H1 (cell line): ENCODE measurements around the gene CGB5. TPM values are rescaled to one million over a fixed set of nuclear protein-coding genes. Genes with fewer than 3 reads are reported as not detected.

ENCODE experiments used
- CTCF ChIA-PET: fragments of 300-600 bp; sonication (Branson Sonifier 250); formaldehyde crosslinking; loops from one replicate; lab custom pipeline; 2021; ENCODE audit not compliant: partially characterized antibody; lab: Charles Lee
- POLR2A ChIA-PET: fragments of 300-600 bp; sonication (Branson Sonifier 250); formaldehyde crosslinking; loops from one replicate; lab custom pipeline; 2021; ENCODE audit warnings: inconsistent platforms; ENCODE audit not compliant: partially characterized antibody; lab: Charles Lee
- DNase-seq, 2 experiments: peaks; one replicate each; pipeline versions ENCODE4 v3.0.0 to v3.0.0-alpha.2; 2010 to 2022; ENCODE audit warnings: low spot score in 2 of 2, low read depth in 1 of 2, mixed read lengths in 1 of 2
- FAIRE-seq: peaks from 2 replicates; lab custom pipeline; 2011; peaks lifted over from hg19 to GRCh38; lab: Jason Lieb, UNC
- H2AFZ ChIP-seq: 2 replicates; pipeline ENCODE4 v1.8.1; 2012; ENCODE audit warnings: low read length, inconsistent platforms
- H2AK5ac ChIP-seq: 2 replicates; pipeline ENCODE4 v1.6.1; 2013; ENCODE audit warnings: low read depth, low read length
- H2BK120ac ChIP-seq: replicated peaks from 2 replicates; pipeline ENCODE3; 2013; ENCODE audit warnings: low read depth, low read length, inconsistent platforms
- H2BK12ac ChIP-seq: 2 replicates; pipeline ENCODE4 v1.6.1; 2013; ENCODE audit warnings: low read depth, low read length
- H2BK15ac ChIP-seq: 2 replicates; pipeline ENCODE4 v1.6.1; 2013; ENCODE audit warnings: low read length
- H2BK20ac ChIP-seq: 2 replicates; pipeline ENCODE4 v1.6.1; 2013; ENCODE audit warnings: low read length
- H2BK5ac ChIP-seq: 2 replicates; pipeline ENCODE4 v1.6.1; 2013; ENCODE audit warnings: low read depth, low read length
- H3K14ac ChIP-seq: 2 replicates; pipeline ENCODE4 v1.6.1; 2013; ENCODE audit warnings: inconsistent platforms; ENCODE audit not compliant: insufficient read length
- H3K18ac ChIP-seq: 2 replicates; pipeline ENCODE4 v1.6.1; 2013; ENCODE audit warnings: low read length; ENCODE audit errors: extremely low read depth
- H3K23ac ChIP-seq: 2 replicates; pipeline ENCODE4 v1.6.1; 2013; ENCODE audit warnings: inconsistent platforms; ENCODE audit not compliant: insufficient read length
- H3K23me2 ChIP-seq: 2 replicates; pipeline ENCODE4 v1.6.1; 2013; ENCODE audit warnings: low read depth, low read length
- H3K27ac ChIP-seq: 2 replicates; pipeline ENCODE4 v1.6.1; 2011; ENCODE audit warnings: low read depth, low read length, inconsistent platforms
- H3K27me3 ChIP-seq, 4 experiments: replicated peaks in 1 of 4; 1 replicate in 1 of 4; 2 replicates in 3 of 4; pipeline versions ENCODE4 v1.6.1 to v1.8.1; 2011 to 2013; ENCODE audit warnings: low read length in 3 of 4, mild to moderate bottlenecking in 3 of 4, inconsistent platforms in 2 of 4, mixed read lengths in 2 of 4, moderate library complexity in 1 of 4; ENCODE audit not compliant: control insufficient read depth in 3 of 4, insufficient read depth in 3 of 4; ENCODE audit errors: extremely low read depth in 1 of 4
- H3K36me3 ChIP-seq, 4 experiments: 2 replicates each; pipeline versions ENCODE4 v1.6.1 to v1.8.1; 2011 to 2013; ENCODE audit warnings: mild to moderate bottlenecking in 4 of 4, low read length in 3 of 4, moderate library complexity in 2 of 4, control low read depth in 1 of 4, inconsistent platforms in 1 of 4; ENCODE audit not compliant: insufficient read depth in 4 of 4, control insufficient read depth in 2 of 4
- H3K4ac ChIP-seq: replicated peaks from 2 replicates; pipeline ENCODE3; 2013; ENCODE audit warnings: low read length, low read depth, mixed read lengths, inconsistent platforms; ENCODE audit not compliant: insufficient read length
- H3K4me1 ChIP-seq, 4 experiments: replicated peaks in 1 of 4; 1 replicate in 1 of 4; 2 replicates in 3 of 4; pipeline versions ENCODE4 v1.6.1 to v1.8.1; 2011 to 2013; ENCODE audit warnings: low read length in 3 of 4, inconsistent platforms in 2 of 4, mixed read lengths in 1 of 4; ENCODE audit not compliant: insufficient read depth in 4 of 4, control insufficient read depth in 3 of 4
- H3K4me2 ChIP-seq, 2 experiments: 2 replicates each; pipeline versions ENCODE4 v1.6.1 to v1.8.1; 2011 to 2013; ENCODE audit warnings: low read depth in 2 of 2, low read length in 2 of 2, control low read depth in 1 of 2, inconsistent platforms in 1 of 2, mild to moderate bottlenecking in 1 of 2; ENCODE audit not compliant: insufficient read depth in 1 of 2
- H3K4me3 ChIP-seq, 4 experiments: fragments of 200-600, 300-600 bp in 1 of 4; sonication (generic), shearing (Covaris generic), sonication (Bioruptor Twin) in 1 of 4; 2 replicates each; pipeline versions ENCODE4 v1.5.1 to v1.8.1; 2011 to 2016; ENCODE audit warnings: low read length in 4 of 4, low read depth in 3 of 4, control low read depth in 2 of 4, inconsistent platforms in 2 of 4, mild to moderate bottlenecking in 2 of 4, mixed read lengths in 1 of 4, moderate library complexity in 1 of 4; ENCODE audit not compliant: insufficient read depth in 2 of 4; ENCODE audit errors: extremely low read depth in 1 of 4
- H3K56ac ChIP-seq: replicated peaks from 2 replicates; pipeline ENCODE3; 2013; ENCODE audit warnings: low read depth, mild to moderate bottlenecking, mixed read lengths, low read length, inconsistent platforms; ENCODE audit not compliant: insufficient read length
- H3K79me1 ChIP-seq: 2 replicates; pipeline ENCODE4 v1.6.1; 2013; ENCODE audit warnings: low read depth, low read length, control low read depth
- H3K79me2 ChIP-seq, 2 experiments: 2 replicates each; pipeline versions ENCODE4 v1.6.1 to v1.8.1; 2012 to 2013; ENCODE audit warnings: low read length in 2 of 2, mild to moderate bottlenecking in 2 of 2, inconsistent platforms in 1 of 2; ENCODE audit not compliant: insufficient read depth in 2 of 2, control insufficient read depth in 1 of 2
- H3K9ac ChIP-seq, 4 experiments: replicated peaks in 1 of 4; 1 replicate in 1 of 4; 2 replicates in 3 of 4; pipeline versions ENCODE4 v1.6.1 to v1.8.1; 2011 to 2013; ENCODE audit warnings: low read depth in 3 of 4, low read length in 3 of 4, control low read depth in 2 of 4, mild to moderate bottlenecking in 2 of 4, moderate library complexity in 2 of 4, inconsistent platforms in 1 of 4; ENCODE audit errors: extremely low read depth in 1 of 4
- H3K9me3 ChIP-seq, 2 experiments: 2 replicates each; pipeline versions ENCODE4 v1.6.1 to v1.8.1; 2012 to 2013; ENCODE audit warnings: mild to moderate bottlenecking in 2 of 2, moderate library complexity in 2 of 2, control low read depth in 1 of 2, inconsistent platforms in 1 of 2, low read depth in 1 of 2, low read length in 1 of 2, mixed read lengths in 1 of 2; ENCODE audit not compliant: insufficient read depth in 2 of 2
- H4K20me1 ChIP-seq, 2 experiments: replicated peaks in 1 of 2; 2 replicates each; pipeline versions ENCODE3 to v1.8.1; 2011 to 2013; ENCODE audit warnings: inconsistent platforms in 2 of 2, low read length in 2 of 2, mild to moderate bottlenecking in 1 of 2; ENCODE audit not compliant: insufficient read depth in 2 of 2, control insufficient read depth in 1 of 2
- H4K5ac ChIP-seq: 2 replicates; pipeline ENCODE4 v1.6.1; 2013; ENCODE audit warnings: low read length, low read depth, mixed read lengths, inconsistent platforms; ENCODE audit not compliant: insufficient read length
- H4K8ac ChIP-seq: 2 replicates; pipeline ENCODE4 v1.8.0; 2013; ENCODE audit warnings: mild to moderate bottlenecking, moderate library complexity, low read length, inconsistent platforms; ENCODE audit not compliant: insufficient read depth; ENCODE audit errors: extremely low read depth
- H4K91ac ChIP-seq: replicated peaks from 2 replicates; pipeline ENCODE3; 2013; ENCODE audit warnings: low read length, mixed read lengths, inconsistent platforms; ENCODE audit not compliant: insufficient read length
- CREB1 ChIP-seq: IDR thresholded peaks from 2 replicates; pipeline ENCODE4 v1.6.1; 2012; ENCODE audit warnings: inconsistent platforms
- E2F6 ChIP-seq: IDR thresholded peaks from 2 replicates; pipeline ENCODE4 v1.6.1; 2012; ENCODE audit warnings: inconsistent platforms
- KDM4A ChIP-seq: IDR thresholded peaks from one replicate; pipeline ENCODE4 v1.7.1; 2012; ENCODE audit warnings: low read depth, mild to moderate bottlenecking, moderate library complexity, low read length, inconsistent platforms; ENCODE audit not compliant: severe bottlenecking
- MAX ChIP-seq: IDR thresholded peaks from 2 replicates; pipeline ENCODE4 v1.6.1; 2012; ENCODE audit warnings: inconsistent platforms
- NRF1 ChIP-seq: IDR thresholded peaks from 2 replicates; pipeline ENCODE4 v1.6.1; 2011; ENCODE audit warnings: mild to moderate bottlenecking, low read depth, low read length, improper control_type of control experiment
- TCF12 ChIP-seq: IDR thresholded peaks from 2 replicates; pipeline ENCODE4 v1.6.1; 2011; ENCODE audit warnings: low read depth, mild to moderate bottlenecking, low read length
- WGBS, 2 experiments: shearing (Covaris generic) in 1 of 2; methylation state at CpG; one replicate each; pipeline versions ENCODE4 v1.1.6 to v1.1.7; 2013 to 2015; ENCODE audit warnings: low lambda C conversion rate in 2 of 2, mixed read lengths in 2 of 2, inconsistent platforms in 1 of 2, low coverage in 1 of 2, missing lambda C conversion rate in 1 of 2; ENCODE audit not compliant: insufficient replicate concordance in 2 of 2, insufficient coverage in 1 of 2, insufficient read length in 1 of 2; ENCODE audit errors: extremely low coverage in 1 of 2, missing lambda C conversion rate in 1 of 2; 5-methylcytosine and 5-hydroxymethylcytosine counted together
- polyA plus RNA-seq, 7 experiments: library from polyadenylated mRNA; depleted of rRNA in 3 of 7; stranded (reverse) in 5 of 7; unstranded in 2 of 7; fragments of >200 nt in 5 of 7; fragments of 200-250 nt in 2 of 7; gene quantifications; 1 replicate in 5 of 7; 2 replicates in 1 of 7; 4 replicates in 1 of 7; pipeline versions ENCODE4 v1.2.1 to v1.2.3, GENCODE V29; 2011 to 2013; ENCODE audit warnings: missing spikeins in 2 of 7, mixed read lengths in 2 of 7
- total RNA-seq: library from RNA; stranded (reverse); fragmentation: NEBNext Ultra II Directional; extraction: Animal tissue kit (Norgen Biotek cat#: 25700); gene quantifications from 2 replicates; pipeline ENCODE4 v1.2.1, GENCODE V29; 2021
- TF ChIP-seq, protein P1 (sequence below), 3 experiments: IDR thresholded peaks; 1 replicate in 2 of 3; 2 replicates in 1 of 3; pipeline versions ENCODE4 v1.5.1 to v1.6.1; 2011; ENCODE audit warnings: low read length in 3 of 3, mild to moderate bottlenecking in 3 of 3, inconsistent platforms in 2 of 3, low read depth in 1 of 3, moderate library complexity in 1 of 3; ENCODE audit not compliant: insufficient read depth in 1 of 3; ENCODE audit errors: control extremely low read depth in 1 of 3

Gene CGB5
- total and polyA plus RNA-seq, 2 of the 8 experiments (the other 6 are each of a cell fraction or from before 2014, with no cell fraction given) = 0.63 to 0.68 TPM

DNA sequence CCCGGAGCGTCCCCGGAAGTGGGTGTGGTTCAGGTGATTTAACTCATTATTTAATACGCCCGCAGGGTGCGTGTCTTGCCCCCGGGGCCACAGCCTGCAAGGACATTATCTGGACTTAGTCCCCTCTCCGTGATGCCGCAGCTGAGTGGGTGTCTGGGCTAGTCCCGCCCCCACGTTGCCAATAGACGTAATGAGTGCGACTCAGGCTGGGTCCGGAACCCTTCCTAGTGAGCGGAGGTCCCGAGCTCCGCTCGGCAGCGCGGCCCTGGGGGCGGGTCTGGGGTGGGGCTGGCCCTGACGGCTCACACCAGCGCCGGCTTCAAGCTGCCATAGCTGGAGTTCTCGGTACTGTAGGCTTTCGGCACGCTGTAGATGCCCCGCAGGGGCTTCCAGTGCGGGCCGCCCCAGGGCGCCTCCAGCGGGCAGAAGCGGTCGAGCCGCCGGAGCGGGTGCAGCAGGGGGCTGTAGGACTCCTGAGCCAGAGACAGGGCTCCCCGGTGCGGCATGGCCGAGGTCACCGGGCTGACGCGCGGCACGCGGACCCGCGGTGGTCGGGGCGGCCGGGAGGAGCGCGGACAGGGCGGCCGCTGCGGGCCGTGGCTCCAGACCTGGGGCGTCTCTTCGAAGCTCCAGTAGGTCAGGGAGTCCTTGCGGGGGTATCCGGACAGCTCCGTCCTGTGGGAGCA is 25.8 kb upstream of the CGB5 start:
- no peak overlapping the region for H2BK15ac ChIP-seq

More for the DNA sequence above, 25.8 kb upstream of the CGB5 start:
- Histone ChIP-seq H3K14ac (no peak overlapping the region), H2BK20ac (no peak overlapping the region), H3K4me1 (peaks cover 0 to 17% (median 8%) of the 10 kb centered on the region in 4 experiments; a peak in 5 of 7 replicates), H3K4me2 (peak overlapping the region; percentile 78 to 82), H3K79me1 (no peaks in the 10 kb centered on the region), H3K79me2 (no peaks in the 10 kb centered on the region), H4K5ac (no peak overlapping the region), H3K56ac (no peak overlapping the region), H3K4me3 (peak overlapping the region; percentile 27 to 68 (median 40)), H4K20me1 (peaks cover 0 to 2% of the 10 kb centered on the region in 2 experiments), H2BK12ac (no peak overlapping the region), H2AK5ac (no peak overlapping the region), H3K9ac (no peak overlapping the region), H3K27ac (no peak overlapping the region), H2BK5ac (no peak overlapping the region), H4K91ac (no peak overlapping the region), H4K8ac (no peak overlapping the region), H3K23ac (no peak overlapping the region), H3K9me3 (no peaks in the 10 kb centered on the region), H3K23me2 (peaks cover 6% of the 10 kb centered on the region; the same call in 1 of the 2 replicates), H3K36me3 (peaks cover 5 to 19% (median 10%) of the 10 kb centered on the region in 4 experiments; a peak in 7 of 8 replicates), H3K27me3 (peaks cover 0 to 15% (median 12%) of the 10 kb centered on the region in 4 experiments; a peak in 6 of 7 replicates), H3K4ac (no peak overlapping the region), H3K18ac (no peak overlapping the region; the same call in 1 of the 2 replicates), H2BK120ac (no peak overlapping the region), H2AFZ (no peak overlapping the region)
- DNase-seq (peak in 1 of 2 experiments; percentile 78), FAIRE-seq (no peak)
- TF ChIP-seq NRF1 = no peak
- peak; percentile 56; the same call in 1 of the 2 replicates for TF ChIP-seq MAX
- TF ChIP-seq, protein P1, sequence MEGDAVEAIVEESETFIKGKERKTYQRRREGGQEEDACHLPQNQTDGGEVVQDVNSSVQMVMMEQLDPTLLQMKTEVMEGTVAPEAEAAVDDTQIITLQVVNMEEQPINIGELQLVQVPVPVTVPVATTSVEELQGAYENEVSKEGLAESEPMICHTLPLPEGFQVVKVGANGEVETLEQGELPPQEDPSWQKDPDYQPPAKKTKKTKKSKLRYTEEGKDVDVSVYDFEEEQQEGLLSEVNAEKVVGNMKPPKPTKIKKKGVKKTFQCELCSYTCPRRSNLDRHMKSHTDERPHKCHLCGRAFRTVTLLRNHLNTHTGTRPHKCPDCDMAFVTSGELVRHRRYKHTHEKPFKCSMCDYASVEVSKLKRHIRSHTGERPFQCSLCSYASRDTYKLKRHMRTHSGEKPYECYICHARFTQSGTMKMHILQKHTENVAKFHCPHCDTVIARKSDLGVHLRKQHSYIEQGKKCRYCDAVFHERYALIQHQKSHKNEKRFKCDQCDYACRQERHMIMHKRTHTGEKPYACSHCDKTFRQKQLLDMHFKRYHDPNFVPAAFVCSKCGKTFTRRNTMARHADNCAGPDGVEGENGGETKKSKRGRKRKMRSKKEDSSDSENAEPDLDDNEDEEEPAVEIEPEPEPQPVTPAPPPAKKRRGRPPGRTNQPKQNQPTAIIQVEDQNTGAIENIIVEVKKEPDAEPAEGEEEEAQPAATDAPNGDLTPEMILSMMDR (IDR thresholded peaks at IDR 0.05; ENCODE audit: control extremely low read depth in 1 of 3, insufficient read depth in 1 of 3, low read depth in 1 of 3, low read length in 3 of 3) = peak; percentile 8 to 35 (median 32)
- peak; percentile 85 for TF ChIP-seq CREB1
- no peak for TF ChIP-seq TCF12
- TF ChIP-seq KDM4A = peak; percentile 65
- TF ChIP-seq E2F6 = peak; percentile 64
- POLR2A ChIA-PET = interaction anchor here (0.6 to 1.5 kb wide), 6 partner anchors 8 to 51 kb away, joined by 3 to 4 read pairs (median 3); partner anchors contain the start of gene RUVBL2
- 8% methylated on average over 38 of the region's 62 CpGs; no CpG with 5 or more reads in 1 of the 2 experiments for WGBS, 2 experiments
- CTCF ChIA-PET = interaction anchor here (0.7 to 8.1 kb wide), 6 partner anchors 9 to 229 kb away, joined by 3 to 46 read pairs (median 4); no protein-coding TSS in a partner anchor
